ENCODE results near the gene KCTD4.

Gene KCTD4

GRCh38 chr13:45225370-45225769 lies 24.5 kb upstream of the KCTD4 start:
- DNase-seq (ENCODE audit: extremely low read depth, low read depth), result no peak
- no peak for TF ChIP-seq CTCF (IDR thresholded peaks at IDR 0.05; ENCODE audit: low read depth, low read length)

GRCh38 chr13:45224176-45224575 lies 23.3 kb upstream of the KCTD4 start:
- TF ChIP-seq CTCF (IDR thresholded peaks at IDR 0.05; ENCODE audit: low read depth, low read length), result no peak
- DNase-seq (ENCODE audit: extremely low read depth, low read depth), result no peak

- no peak for TF ChIP-seq CTCF (IDR thresholded peaks at IDR 0.05; ENCODE audit: low read depth, low read length)
- DNase-seq (ENCODE audit: extremely low read depth, low read depth), result no peak
Observed at GRCh38 chr13:45222919-45223318, 22.1 kb upstream of the KCTD4 start.

GRCh38 chr13:45222516-45222915 lies 21.7 kb upstream of the KCTD4 start:
- DNase-seq (ENCODE audit: extremely low read depth, low read depth), result no peak
- TF ChIP-seq CTCF (IDR thresholded peaks at IDR 0.05; ENCODE audit: low read depth, low read length), result no peak

- DNase-seq (ENCODE audit: extremely low read depth, low read depth), result no peak
- TF ChIP-seq CTCF (IDR thresholded peaks at IDR 0.05; ENCODE audit: low read depth, low read length), result no peak
Observed at GRCh38 chr13:45220403-45220802, 19.6 kb upstream of the KCTD4 start.

GRCh38 chr13:45219938-45220375 lies 19.1 kb upstream of the KCTD4 start:
- TF ChIP-seq CTCF (IDR thresholded peaks at IDR 0.05; ENCODE audit: low read depth, low read length), result no peak
- DNase-seq (ENCODE audit: extremely low read depth, low read depth), result no peak

GRCh38 chr13:45219123-45219891 lies 18.5 kb upstream of the KCTD4 start:
- TF ChIP-seq CTCF (IDR thresholded peaks at IDR 0.05; ENCODE audit: low read depth, low read length), result no peak
- DNase-seq (ENCODE audit: extremely low read depth, low read depth), result no peak
